Sigmoid colon (tissue), 4 donors: ENCODE measurements around the gene DUSP22.

ENCODE experiments used
- CTCF ChIP-seq, 4 experiments: fragments of 450-650 bp in 3 of 4; fragments of 200-600 bp in 1 of 4; IDR thresholded peaks; one replicate each; pipeline ENCODE4 v1.5.1; 2016 to 2019; ENCODE audit warnings: antibody characterized with exemption in 4 of 4, mild to moderate bottlenecking in 3 of 4, moderate library complexity in 2 of 4
- EP300 ChIP-seq, 4 donors: sonication (generic); formaldehyde crosslinking; IDR thresholded peaks; one replicate each; pipeline ENCODE4 v1.6.1; 2017; ENCODE audit warnings: antibody characterized with exemption in 4 of 4
- POLR2A ChIP-seq, 2 donors: fragments of 450-650 bp; IDR thresholded peaks; one replicate each; pipeline ENCODE4 v1.6.1; 2016; ENCODE audit warnings: antibody characterized with exemption in 2 of 2, mild to moderate bottlenecking in 2 of 2, moderate library complexity in 2 of 2

GRCh38 chr6:303948-304558, 11.8 kb downstream of the DUSP22 start:
- TF ChIP-seq CTCF (IDR thresholded peaks at IDR 0.05) (no peak), POLR2A (IDR thresholded peaks at IDR 0.05) (no peak), EP300 (IDR thresholded peaks at IDR 0.05) (no peak)
